Stimulated activated CD4-positive, alpha-beta T cell treated with anti-CD3 and anti-CD28 coated beads, Interleukin-4, amount 100 ng/mL, for 1 hour (primary cell): ENCODE measurements around the gene STOM.

Experiments
- DNase-seq: peaks from one replicate; pipeline ENCODE4 v3.0.0-alpha.2; 2020

Gene STOM

GRCh38 chr9:121368745-121369144 is 1.3 kb downstream of the STOM start:
- no peak for DNase-seq

GRCh38 chr9:121368138-121368522 is 1.9 kb downstream of the STOM start:
- DNase-seq = no peak

- no peak for DNase-seq
Measured at GRCh38 chr9:121367306-121368137, 2.5 kb downstream of the STOM start.

GRCh38 chr9:121366611-121367192 is 3.3 kb downstream of the STOM start:
- DNase-seq = no peak

GRCh38 chr9:121365564-121365963 is 4.5 kb downstream of the STOM start:
- no peak for DNase-seq

DNA sequence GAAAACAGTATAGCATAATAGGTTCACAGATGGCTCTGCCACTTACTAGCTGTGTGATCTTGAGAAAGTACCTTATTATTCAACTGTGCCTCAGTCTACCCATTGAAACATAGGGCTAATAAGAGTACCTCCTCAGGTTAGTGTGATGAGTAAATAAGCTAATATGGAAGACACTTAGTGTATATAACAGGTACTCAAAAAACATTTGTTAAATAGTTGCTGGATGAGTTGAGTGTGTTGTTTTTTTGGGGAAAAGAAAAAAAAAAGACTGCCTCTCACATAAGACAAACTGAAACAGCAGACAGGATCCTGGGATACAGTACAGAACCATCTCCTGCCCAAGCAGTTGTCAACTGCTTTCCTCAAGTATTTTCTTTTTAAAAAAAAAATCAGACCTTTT is 5.2 kb downstream of the STOM start:
- no peak for DNase-seq

DNA sequence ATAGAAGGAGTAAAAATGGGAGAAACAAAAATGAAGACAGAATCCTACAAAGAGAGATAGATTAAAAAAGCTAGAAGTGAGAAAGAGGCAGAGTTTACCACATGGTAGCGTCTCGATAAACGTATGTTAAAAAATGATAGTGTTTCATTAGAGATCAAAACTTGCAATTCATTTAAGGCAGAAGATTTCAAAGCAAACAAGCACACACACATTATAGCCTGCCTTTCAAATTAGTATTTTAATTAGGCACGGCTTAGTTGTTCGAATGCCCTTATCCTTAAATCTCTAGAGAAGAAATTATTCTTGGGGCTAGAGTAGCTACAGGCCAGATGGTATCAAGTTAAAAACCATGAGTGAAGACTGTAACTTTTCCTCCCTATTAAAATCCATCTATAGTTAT is 6.0 kb downstream of the STOM start:
- no peak for DNase-seq

DNA sequence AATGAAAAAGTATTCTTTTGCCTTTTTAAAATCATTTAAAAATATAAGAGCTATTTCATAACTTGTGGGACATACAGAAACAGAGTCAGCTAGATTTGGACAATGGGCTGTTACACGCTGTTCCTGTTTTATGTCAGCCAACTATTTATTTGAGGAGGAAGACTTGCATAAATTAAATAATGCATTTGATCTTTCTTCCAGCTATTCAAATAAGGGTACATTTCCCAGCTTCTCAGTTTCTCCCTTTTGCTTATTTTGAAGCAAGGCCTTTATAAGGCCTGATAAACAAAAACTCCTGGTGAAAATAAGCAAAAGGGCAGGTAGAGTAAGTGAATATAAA is 6.5 kb downstream of the STOM start:
- no peak for DNase-seq

DNA sequence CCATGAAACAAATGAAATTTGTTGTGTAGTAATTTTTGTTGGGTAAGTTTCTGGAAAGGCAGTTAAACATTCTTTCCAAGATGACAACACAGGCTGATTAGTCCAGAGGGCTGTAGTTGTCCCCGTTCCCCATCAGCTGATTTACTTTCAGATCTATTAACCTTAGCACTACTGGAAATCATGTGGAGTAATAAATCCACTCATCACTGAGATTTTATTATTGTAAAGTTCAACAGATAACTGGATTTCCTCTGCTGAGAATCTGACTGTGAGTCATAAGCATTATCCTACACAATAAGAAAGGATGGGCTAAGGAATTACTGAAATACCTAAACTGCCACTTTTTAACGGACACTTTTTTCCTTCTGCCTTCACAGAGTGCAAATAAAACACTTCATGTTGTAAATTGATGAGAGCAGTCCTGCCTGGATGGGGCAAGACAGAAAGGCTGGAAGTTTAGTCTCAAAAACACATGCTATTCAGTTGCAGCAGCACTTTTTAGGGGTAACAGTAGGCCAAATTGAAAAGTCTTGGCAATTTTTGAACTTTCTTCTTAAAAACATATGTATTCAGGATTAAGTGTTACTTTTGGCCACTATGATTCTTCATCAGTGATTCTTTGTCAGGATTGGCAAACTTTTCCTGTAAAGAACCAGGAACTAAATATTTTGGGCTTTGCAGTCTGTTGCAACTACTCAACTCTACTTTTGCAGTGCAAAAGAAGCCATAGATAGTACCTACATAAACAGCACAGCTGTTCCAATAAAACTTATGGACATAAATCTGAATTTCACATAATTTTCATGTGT is 7.0 kb downstream of the STOM start:
- DNase-seq = no peak

- DNase-seq = no peak
Measured at GRCh38 chr9:121360601-121361374, 9.3 kb downstream of the STOM start.

DNA sequence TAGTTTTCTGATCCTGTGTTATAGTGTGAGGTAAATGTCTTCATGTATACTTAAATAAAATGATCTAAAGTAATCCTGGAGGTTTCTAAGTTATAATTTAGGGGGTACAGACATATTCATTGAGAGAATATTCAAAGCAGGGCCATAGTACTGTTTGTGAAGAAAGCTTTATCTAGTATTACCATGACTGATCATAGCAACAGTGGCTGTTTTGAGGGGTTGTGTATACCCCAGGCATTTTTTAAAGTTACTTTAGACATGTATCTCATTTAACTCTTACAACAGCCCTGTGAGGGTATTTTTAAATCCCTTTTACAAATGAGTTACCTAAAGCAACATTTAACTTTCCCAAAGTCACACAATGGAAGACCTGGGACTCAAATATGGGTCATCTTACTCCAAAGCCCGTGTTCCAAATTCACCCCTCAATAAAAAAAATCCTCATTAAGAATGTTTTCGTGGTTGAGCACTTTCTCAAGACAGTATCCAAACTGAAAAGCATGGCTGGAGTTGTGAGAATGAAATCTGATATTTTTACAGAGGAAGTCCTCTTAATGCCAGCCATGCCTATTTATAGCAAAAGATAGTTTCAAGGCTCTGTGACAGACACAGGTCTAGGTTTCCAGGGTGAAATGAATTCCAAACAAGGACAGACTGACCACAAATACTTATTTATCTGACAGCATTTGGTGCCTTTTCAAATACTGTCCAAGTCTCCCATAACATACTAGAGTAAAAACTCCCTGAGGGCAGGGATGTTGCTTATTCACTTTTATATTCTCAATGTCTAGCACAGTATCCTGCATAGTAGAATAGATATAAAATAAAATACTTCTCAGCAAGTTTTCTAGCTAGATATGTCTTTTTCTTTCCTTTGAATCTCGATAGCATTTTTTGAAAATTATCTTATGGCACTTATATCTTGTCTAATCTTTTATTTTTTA is 10.4 kb downstream of the STOM start:
- DNase-seq = no peak

DNA sequence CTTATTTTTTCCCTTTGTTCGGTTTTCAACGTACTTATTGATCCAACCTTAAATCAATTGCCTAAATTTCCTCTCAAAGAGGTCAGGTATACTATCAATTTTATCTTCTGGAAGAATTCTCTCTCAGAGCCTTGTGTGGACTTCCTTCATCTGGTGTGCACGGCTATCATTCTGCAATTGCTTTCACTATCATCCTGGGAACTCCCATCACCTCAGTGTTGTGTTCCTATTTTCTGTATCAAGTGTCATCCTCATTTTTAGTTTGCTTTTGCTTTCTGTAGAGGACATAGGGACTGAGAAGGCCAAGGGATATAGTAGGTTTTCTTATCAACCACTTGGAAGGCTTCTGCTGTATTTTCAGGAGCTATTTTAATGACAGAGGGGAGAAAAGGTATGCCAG is 11.3 kb downstream of the STOM start:
- no peak for DNase-seq

- DNase-seq = no peak
Measured at GRCh38 chr9:121357011-121357410, 13.0 kb downstream of the STOM start.

- DNase-seq = no peak
Measured at GRCh38 chr9:121354762-121355161, 15.3 kb downstream of the STOM start.

GRCh38 chr9:121354141-121354540 is 15.9 kb downstream of the STOM start:
- no peak for DNase-seq

DNA sequence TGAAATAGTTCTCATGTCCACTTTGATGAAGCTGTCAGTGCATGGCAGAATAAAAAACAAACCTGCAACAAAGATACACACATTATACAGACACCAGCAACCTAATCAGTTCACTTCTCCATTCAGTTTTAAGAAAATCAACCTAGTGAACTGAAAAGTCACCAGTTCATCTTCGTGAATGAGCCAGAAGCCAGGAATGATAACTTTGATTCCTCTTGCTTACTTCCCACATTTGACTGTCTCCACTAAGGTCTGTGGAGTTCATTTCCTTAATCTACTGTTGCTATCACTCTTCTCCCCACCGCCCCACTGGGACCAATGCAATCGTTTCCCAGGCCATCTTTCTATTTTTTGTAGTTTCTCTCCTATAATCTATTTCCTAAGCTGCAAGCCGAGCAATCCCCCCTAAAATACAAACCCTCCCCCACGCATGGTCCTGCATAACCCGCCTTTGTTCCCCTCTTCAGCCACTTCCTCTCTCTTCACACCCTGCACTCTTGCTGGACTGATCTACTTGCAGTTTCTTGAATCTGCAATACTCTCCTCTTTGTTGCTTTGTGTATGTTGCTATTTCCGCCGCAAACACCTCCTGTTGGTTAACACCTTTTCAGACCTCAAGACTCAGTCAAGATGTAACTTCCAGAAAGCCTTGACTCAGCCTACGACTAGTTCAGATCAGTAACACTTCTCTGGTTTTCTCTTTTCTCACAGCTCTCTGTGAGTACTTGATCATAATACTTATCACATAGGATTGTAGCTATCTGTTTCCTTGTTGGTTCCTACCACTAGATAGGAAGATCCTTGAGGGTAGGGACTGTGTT is 16.6 kb downstream of the STOM start:
- no peak for DNase-seq

DNA sequence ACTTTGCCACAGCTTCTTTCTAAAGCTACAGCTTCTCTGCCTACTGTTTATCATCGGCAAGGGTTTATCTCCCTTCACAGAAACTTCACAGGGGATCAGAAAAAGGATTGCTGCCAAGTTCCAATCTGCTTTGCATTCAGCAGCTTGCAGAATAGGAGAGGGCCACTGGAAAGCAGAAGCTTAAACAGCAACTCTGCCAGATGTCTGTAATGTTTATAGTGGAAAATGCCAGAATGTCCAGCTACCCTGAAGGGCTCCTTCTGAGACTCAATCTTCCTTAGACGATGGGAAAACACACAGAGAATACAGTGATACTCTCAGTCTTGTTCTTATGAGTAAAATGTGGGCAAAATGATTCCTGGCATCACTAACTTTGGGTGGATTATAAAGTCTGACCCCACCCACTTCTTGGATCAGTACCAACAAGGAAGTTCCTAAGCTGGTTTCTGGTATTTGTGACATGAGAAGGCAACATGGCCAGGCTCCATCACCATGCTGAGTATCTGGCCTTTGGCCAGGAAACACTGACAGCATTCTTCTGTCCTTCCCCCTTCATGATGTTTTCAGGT is 19.0 kb downstream of the STOM start:
- no peak for DNase-seq

GRCh38 chr9:121350036-121350435 is 20.0 kb downstream of the STOM start:
- no peak for DNase-seq

DNA sequence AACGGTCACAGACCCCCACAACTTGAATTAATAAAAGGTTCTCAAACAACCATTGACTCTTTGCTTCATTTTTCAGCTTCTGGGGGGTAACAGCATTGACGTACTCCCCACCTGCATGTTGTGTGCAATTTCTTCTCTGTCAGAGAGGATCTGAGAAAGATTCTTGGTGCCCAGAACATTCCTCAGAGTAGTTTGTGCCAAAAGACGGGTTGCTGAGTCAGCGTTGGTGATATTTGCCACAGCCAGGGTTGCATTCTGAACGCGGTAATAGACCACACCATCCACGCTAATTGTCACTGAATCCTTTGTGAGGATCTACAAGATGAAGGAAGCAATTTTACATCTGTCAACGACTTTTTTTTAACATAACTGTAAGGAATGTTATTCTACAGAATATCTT is 21.0 kb downstream of the STOM start:
- no peak for DNase-seq

GRCh38 chr9:121348221-121348620 is 21.8 kb downstream of the STOM start:
- no peak for DNase-seq

- DNase-seq = no peak
Measured at GRCh38 chr9:121345070-121345469, 25.0 kb downstream of the STOM start.
